Endothelial cell of umbilical vein (primary cell): ENCODE results near the gene MOB3A.

Source experiments
- JUN ChIP-seq: IDR thresholded peaks from 2 replicates; pipeline ENCODE4 v1.6.1; 2011; ENCODE audit warnings: borderline replicate concordance, low read depth; ENCODE audit not compliant: insufficient read length, insufficient read depth
- POLR2A ChIP-seq: IDR thresholded peaks from 2 replicates; pipeline ENCODE4 v1.6.1; 2012; ENCODE audit warnings: low read depth, mild to moderate bottlenecking, control low read depth, low read length
- POLR2AphosphoS5 ChIP-seq: IDR thresholded peaks from 2 replicates; pipeline ENCODE4 v1.6.1; 2012; ENCODE audit warnings: low read depth, mild to moderate bottlenecking, control low read depth, low read length, moderate library complexity; ENCODE audit not compliant: insufficient read depth
- TF ChIP-seq, protein P1 (sequence below), 2 donors: IDR thresholded peaks; 1 replicate in 1 of 2; 2 replicates in 1 of 2; pipeline ENCODE4 v1.5.1; 2011; ENCODE audit warnings: low read length in 2 of 2, mild to moderate bottlenecking in 2 of 2, moderate library complexity in 2 of 2, control low read depth in 1 of 2, inconsistent platforms in 1 of 2, low read depth in 1 of 2; ENCODE audit not compliant: insufficient read depth in 1 of 2; ENCODE audit errors: extremely low read depth in 1 of 2

DNA sequence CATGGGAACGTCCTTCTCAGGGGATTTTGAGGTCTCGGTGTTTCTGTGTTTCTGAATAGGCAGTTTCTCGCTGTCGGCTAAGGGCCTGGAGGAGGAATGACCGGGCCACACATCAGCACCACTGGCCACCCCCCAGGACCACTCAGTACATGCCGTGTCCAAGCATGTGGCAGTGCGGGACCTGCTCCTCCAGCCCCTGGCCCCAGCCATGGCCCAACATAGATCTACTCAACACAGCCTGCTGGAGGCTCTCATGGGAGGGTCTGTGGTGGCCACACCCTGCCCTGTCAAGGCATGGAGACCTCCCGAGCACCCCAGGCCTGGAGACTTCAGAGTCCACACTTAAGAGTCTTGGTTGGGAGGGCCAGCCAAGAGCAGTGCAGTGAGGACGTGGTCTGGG, 18.1 kb upstream of the MOB3A start:
- TF ChIP-seq JUN (no peak), POLR2AphosphoS5 (no peak), POLR2A (no peak)
- TF ChIP-seq, protein P1, sequence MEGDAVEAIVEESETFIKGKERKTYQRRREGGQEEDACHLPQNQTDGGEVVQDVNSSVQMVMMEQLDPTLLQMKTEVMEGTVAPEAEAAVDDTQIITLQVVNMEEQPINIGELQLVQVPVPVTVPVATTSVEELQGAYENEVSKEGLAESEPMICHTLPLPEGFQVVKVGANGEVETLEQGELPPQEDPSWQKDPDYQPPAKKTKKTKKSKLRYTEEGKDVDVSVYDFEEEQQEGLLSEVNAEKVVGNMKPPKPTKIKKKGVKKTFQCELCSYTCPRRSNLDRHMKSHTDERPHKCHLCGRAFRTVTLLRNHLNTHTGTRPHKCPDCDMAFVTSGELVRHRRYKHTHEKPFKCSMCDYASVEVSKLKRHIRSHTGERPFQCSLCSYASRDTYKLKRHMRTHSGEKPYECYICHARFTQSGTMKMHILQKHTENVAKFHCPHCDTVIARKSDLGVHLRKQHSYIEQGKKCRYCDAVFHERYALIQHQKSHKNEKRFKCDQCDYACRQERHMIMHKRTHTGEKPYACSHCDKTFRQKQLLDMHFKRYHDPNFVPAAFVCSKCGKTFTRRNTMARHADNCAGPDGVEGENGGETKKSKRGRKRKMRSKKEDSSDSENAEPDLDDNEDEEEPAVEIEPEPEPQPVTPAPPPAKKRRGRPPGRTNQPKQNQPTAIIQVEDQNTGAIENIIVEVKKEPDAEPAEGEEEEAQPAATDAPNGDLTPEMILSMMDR (IDR thresholded peaks at IDR 0.05; ENCODE audit: extremely low read depth in 1 of 2, insufficient read depth in 1 of 2, low read depth in 1 of 2, low read length in 2 of 2), result no peak
